ENCODE results near the gene ASIC3.
"Not testable (repeated sequence)": the region's sequence is repeated elsewhere in the genome, so short reads cannot be mapped to it uniquely, and the experiment has no call there.

The ASIC3 gene

DNA sequence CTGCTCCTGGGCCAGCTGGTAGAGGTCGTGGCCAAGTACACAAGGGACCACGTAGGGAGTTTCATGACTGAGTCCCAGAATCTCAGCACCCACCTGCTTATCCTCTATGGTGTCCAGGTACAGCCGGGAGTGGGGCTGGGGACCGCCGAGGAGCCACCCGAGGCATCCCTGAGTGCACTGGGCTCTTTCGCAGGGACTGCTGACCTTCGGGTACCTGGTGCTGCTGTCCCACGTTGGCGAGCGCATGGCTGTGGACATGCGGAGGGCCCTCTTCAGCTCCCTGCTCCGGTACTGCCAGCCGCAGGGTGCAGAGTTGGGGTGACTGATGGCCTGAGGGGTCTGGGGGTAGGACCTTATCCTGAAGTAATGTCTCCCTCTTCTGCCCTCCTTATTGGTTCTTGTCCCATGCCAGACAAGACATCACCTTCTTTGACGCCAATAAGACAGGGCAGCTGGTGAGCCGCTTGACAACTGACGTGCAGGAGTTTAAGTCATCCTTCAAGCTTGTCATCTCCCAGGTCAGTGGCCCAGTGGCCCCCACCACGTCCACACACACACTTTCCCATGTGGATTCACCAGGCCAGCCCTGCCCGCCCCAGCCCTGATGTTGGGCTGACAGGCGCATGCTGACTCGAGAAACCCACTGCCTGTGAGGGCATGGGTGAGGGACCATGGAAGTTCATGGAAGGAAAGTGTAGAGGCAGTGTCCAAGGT, 13.9 kb upstream of the ASIC3 start:
- no peak for DNase-seq

DNA sequence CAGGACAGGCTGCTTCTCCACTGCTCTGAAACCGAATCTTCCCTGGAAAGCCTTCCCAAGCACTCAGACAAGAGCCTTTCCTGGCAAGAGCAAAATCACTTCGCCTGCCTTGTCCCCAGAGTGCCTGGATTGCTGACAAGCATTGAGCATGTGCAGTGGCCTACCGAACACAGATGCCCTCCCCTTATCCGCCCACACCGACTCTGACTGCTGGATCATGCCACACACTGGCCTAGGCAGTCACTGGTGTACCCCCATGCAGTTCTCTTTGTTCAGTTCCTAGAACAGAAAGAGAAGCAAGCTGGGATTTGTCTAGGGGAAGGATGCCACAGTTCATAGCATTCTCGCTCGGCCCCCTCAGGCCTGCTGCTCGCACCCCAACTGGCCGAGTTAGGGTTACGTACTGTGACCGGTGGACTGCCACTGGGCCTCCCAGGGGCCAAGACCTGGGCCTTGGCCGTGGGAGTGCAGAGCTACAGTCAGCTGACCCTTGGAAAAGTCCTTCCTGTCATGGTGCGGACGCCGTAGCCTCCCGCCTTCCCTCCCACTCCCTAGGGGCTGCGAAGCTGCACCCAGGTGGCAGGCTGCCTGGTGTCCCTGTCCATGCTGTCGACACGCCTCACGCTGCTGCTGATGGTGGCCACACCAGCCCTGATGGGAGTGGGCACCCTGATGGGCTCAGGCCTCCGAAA, 13.2 kb upstream of the ASIC3 start:
- DNase-seq, result no peak

DNA sequence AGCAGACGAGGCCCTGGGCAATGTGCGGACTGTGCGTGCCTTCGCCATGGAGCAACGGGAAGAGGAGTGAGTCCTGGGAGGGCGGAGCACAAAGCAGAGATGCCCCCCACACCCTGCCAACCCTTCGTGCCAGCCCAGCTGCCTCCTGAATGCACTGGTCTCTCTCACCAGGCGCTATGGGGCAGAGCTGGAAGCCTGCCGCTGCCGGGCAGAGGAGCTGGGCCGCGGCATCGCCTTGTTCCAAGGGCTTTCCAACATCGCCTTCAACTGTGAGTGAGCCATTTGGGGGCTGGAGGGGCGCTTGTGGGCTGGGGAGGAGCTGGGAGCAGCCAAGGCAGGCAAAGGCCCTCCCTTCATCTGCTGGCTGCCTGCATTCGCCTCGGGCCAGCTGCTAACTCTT, 12.4 kb upstream of the ASIC3 start:
- no peak for DNase-seq

DNA sequence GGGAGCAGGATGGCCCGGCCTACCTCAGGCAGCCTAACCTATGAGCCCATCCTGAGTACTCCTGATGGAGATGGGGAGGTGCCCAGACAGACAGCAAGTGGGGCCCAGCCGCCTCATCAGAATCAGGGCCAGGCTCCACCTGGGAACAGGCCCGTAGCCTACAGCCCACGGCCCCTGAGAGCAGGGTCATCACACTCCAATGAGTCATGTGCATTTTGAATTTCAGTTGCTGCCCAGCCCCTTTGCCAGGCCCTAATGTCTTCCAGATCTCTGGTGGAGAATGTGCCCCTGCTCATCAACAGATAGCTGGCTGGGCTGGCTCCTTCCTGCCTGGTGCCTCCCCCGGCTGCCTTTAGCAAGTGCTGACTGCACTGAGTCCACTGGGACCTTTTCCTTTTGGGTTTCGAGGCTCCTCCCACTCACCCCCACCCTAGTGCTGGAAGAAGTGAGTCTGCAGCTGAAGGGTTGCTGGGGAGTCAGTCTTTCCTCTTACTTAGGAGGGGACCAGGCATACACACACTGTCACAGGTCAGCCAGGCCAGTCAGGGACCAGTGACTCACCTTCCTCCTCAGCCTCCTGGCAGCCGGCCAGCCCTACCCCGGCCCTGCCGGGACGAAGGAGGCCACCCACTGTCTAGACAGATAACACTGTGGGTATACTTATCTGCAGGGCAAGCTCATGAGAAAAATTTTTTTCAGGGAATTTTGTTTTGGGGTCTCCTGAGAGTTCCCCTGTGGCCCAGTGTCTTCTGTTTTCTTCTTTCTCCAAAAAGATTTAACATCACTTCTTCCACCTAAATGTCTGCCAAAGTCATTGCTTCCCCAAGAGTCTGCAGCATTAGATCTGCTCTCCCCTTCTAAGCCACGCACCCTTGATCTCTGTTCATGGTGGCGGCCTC, 9.1 kb upstream of the ASIC3 start:
- no peak for DNase-seq

DNA sequence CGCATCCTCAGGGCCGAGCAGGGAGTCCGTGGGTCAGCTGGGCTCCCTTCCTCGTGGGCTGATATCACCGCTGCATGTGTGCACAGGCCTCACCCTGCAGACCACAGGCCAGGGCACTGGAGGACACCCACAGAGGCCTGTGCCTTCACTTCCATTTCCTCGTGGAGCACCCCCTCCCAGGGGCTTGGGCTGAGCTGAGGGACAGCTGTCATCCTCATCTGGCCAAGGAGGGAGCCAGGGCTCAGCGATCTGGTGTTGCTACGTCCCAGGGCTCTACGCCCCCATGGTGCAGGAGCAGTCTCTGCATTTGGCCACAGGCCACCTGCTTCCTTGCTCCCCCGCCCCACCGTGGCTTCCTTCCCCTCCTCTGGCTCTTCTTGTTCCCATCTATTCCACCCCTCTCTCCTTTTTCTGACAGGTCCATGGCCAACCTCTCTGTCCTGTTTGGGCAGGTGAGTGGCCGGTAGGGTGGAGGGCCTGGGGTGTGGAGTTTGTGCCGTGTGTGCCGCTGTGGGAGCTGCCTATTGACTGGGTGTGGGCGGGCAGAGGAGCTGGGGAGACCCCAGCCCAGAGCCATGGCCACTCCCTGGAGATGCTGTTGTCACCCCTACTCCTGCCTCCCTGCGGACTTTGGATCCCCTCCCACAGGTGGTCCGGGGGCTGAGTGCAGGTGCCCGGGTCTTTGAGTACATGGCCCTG, 8.3 kb upstream of the ASIC3 start:
- no peak for DNase-seq

DNA sequence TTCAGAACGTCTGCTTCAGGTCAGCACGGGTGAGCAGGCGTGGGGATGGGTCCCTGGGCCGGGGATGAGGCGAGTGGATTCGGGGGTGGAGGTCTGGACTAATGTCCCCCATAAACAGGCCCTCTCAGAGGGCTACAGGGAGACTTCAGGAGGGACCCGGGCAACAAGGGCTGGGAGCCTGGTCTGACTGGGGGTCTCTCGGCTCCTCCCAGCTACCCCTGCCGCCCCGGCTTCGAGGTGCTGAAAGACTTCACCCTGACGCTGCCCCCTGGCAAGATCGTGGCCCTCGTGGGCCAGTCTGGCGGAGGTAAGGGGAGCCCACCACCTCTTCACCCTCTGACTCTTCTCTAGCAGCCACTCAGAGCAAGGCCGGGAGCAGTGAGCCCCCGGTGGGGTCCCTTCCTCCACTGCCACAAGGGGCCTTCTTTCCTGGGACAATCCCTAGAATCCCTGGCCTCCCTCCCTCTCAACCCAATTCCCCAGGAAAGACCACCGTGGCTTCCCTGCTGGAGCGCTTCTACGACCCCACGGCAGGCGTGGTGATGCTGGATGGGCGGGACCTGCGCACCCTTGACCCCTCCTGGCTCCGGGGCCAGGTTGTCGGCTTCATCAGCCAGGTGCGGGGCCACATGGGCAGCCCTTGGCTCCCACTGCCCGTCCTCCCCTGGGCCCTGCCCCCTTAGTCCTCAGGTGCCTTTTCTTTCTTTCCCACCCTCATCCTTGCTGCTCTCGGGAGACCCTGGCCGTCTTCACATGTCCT, 7.5 kb upstream of the ASIC3 start:
- no peak for DNase-seq

DNA sequence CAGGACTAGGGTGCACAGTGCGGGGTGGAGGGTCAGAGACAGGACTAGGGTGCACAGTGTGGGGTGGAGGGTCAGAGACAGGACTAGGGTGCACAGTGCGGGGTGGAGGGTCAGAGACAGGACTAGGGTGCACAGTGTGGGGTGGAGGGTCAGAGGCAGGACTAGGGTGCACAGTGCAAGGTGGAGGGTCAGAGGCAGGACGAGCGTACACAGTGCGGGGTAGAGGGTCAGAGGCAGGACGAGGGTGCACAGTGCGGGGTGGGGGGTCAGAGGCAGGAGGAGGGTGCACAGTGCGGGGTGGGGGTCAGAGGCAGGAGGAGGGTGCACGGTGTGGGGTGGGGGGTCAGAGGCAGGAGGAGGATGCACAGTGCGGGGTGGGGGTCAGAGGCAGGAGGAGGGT, 4.9 kb upstream of the ASIC3 start:
- DNase-seq, result not testable (repeated sequence)

DNA sequence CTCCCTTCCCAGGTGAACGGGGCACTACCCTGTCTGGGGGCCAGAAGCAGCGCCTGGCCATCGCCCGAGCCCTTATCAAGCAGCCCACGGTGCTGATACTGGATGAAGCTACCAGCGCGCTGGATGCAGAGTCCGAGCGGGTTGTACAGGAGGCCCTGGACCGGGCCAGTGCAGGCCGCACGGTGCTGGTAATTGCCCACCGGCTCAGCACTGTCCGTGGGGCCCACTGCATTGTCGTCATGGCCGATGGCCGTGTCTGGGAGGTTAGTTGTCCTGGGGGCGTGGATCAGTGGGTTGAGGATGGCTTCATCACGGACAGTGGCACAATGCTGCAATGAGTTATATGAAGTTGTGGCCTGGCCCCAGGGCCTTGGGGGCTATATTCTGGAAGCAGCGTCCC, 4.4 kb upstream of the ASIC3 start:
- no peak for DNase-seq

DNA sequence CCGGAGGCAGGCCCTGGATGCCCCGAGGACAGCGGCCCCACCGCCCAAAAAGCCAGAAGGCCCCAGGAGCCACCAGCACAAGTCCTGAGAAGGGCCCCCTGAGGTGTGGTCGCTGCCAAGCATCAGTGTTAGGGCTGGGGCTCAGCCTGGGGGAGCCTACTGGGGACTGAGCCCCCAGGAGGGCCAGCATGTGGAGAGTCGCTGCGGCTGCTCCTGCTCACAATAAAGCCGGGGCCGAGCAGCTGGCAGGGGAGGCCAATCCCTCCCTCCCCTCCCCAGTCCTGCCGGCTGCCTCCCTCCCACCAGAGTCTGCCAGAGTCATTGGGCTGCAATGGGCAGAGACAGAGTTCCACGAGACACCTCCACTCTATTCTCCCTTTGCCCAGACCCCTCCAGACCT, 3.1 kb upstream of the ASIC3 start:
- no peak for DNase-seq

DNA sequence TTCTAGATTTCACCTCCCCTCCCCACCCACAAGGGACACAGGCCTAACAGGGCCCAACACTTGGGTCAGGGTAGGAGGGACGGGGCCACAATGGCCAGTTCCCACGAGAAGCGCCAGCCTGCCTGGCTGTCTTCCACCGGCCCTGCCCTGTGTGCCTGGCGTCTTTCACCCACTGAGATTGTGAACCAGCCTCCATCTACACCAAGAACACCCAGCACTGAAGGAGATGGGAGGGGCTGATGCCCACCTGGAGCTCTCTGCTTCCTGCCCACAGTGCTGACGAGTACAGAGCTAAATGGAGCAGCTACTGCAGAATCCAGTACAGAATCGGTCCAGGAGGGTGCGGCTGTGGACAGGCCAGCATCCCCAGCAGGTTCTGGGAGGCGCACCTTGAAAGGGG, 2.4 kb upstream of the ASIC3 start:
- DNase-seq, result no peak

DNA sequence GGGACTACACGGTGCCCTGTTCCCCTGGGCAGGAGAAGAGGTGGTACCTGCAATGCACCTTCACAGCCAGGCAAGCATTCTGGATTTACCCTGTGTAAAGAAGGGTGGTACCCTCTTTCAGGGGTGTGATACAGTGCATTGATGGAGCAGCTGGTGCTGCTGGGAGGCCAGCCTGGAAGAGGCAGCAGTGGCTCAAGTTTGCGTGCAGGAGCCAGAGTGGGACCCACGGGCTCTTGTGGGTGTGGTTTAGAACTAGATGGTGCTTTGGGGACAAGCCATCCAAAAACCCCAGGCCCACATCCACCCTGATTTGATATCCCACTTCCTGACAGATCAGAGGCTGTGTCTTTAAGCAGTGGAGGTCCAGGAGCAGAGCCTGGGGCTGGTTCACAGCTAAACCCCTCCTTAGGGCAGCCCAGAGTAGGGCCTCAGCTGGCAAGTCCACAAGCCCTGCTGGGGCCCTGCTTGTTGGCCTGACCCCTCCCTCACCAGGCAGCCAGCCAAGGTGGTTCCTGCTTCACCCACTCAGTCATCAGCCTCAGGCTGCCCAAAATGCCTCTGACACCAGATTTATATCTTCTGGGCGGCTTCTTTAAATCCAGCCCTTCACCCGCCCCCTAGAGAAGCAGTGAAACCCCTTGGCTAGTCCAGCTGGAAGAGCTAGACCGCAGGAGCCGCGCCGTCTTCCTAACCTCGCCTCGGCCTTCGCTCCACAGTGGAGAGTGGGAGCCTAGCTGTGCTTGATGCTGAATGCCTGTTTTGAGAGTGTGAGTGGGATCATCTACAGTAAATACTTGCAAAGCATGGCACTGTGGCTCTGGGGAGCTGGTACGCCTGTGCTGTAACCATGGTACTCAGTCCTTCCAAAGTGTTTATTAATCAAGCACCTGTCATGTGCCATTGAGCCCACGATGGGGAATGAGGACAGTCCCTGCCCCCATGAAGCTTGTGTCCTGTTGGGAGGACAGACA, 1.4 kb upstream of the ASIC3 start:
- DNase-seq, result peak; percentile 44

DNA sequence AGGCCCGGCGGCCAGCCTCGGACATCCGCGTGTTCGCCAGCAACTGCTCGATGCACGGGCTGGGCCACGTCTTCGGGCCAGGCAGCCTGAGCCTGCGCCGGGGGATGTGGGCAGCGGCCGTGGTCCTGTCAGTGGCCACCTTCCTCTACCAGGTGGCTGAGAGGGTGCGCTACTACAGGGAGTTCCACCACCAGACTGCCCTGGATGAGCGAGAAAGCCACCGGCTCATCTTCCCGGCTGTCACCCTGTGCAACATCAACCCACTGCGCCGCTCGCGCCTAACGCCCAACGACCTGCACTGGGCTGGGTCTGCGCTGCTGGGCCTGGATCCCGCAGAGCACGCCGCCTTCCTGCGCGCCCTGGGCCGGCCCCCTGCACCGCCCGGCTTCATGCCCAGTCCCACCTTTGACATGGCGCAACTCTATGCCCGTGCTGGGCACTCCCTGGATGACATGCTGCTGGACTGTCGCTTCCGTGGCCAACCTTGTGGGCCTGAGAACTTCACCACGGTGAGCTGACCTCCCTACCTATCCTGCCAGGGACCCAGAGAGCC, 656 bp downstream of the ASIC3 start:
- DNase-seq, result no peak

DNA sequence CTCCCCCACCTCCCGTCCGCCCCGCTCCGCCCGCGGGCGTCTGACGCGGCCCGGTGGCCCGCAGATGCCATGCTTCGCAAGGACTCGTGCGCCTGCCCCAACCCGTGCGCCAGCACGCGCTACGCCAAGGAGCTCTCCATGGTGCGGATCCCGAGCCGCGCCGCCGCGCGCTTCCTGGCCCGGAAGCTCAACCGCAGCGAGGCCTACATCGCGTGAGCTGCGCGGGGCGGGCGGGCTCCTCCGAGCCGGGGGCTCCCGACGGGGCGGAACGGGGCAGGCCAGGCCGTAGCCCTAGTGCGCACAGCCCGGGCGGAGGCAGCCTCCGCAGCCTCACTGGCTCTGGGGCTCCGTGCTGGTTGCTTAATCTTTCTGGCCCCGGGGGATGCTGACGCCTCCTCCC, 2.8 kb downstream of the ASIC3 start:
- DNase-seq, result no peak

DNA sequence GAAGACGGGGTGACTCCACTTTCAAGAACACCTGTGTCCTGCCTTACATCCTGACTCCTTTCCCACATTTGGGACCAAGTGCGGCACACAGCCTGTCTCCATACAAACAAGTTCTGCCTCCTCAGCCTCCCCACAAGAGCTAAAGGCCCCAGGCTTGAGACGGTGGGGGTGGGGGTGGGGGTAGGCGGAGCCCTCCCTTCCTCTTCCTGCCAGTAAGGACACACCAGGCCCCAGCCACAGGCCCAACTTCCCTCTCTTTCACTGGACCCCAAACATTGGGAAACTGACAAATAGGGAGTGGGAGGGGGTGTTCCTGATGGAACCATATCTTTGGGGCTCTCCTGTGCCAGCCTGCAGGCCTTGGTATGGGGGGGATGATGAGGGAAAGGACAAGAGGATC, 4.8 kb downstream of the ASIC3 start:
- DNase-seq, result no peak

DNA sequence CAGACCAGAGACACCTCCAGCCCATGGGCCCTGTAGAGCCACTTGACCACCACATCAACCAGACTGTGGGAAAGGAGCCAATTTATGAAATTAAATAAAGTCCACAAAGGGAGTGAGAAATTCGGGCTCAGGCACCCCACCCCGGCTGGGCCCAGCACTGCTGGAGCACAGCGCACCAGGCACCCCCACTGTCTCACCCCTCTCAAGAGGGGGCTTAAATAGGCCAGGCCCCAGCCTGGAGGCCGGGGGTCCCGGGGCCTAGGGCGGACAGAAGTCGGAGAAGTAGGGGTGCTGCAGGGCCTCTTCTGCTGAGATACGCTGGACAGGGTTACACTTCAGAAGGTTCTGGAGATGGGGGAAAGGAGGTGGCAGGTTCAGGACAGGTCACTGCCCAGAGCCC, 5.4 kb downstream of the ASIC3 start:
- no peak for DNase-seq

DNA sequence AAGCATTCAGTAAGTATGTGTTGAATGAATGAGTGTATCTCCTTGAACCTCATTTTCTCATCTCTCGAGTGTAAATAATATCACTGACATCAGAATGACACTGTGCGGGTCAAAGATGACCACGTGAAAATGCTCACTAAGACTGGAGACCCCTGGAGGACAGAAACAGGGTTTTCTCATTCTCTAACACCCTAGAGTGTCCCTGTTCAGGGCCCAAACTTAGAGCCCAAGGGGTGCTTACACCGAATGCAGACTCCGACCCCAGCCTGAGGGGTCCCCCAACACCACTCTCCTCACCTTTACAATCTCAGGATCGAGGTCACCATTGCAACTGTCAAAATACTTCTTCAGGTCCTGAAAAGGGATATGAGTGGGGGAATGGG, 7.9 kb downstream of the ASIC3 start:
- DNase-seq, result no peak

DNA sequence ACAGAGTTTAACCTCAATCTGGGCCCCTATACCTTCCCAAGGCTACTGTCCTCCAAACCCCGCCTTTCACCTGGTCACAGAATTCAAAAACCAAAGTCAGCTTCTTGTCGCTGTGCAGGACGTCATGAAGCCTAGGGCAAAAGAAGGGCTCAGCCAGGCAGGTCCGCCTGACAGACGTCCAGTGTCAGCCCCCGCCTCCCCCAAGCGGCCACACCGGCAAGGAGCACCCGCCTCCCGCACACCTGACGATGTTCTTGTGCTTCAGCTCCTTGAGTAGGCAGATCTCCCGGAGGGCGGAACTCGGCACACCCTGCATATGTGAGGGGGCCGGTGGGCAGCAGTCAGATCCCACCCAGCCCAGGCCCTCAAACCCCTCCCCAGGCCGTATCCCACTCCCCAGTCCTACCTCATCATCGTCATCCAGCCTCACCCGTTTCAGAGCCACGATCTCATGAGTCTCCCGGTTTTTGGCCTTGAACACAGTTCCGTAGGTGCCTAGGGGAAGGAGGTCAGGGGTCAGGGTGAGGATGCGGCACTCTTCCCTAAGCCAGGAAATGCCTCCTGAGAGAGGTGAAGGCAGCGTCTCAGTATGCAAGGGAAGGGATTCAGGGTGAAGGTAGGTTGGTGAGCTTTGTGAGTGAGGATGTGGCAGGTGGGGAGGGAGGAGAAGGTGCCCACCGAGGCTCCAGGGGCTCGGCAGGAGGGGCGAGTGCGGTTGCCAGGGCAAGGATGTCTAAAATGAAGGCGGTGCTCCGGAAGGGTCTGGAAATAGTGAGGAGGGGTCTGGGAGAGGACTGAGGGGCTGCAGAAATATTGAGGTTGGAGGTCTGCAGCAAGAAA, 8.6 kb downstream of the ASIC3 start:
- DNase-seq, result no peak

DNA sequence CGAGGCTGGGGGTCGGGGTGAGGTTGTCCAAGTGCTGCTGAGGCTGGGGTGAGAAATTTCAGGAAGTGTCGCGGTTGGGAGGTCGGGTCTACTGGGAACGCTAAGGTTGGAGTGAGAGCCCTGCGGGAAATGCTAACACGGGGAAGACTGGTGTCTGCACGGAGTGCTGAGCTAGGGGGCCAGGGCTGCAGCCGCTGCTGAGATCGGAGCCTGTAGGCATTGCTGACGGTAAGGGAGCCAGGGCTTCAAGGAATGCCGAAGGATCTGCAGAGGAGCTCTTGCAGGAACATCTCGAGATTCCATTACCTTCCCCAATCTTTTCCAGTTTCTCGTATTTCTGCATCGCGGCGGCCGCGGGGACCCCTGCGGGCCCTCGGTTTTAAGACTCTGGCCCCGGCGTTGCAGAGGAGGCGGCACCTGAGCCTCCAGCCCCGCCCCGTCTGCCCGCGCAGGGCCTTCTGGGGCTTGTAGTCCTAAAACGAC, 9.2 kb downstream of the ASIC3 start, which contains the start of gene CDK5:
Gene CDK5 (minus strand): TSS at position 392 of the 483 bp plus-strand sequence. CDS start 49 bp downstream, at position 343.
- DNase-seq, result peak; percentile 62

DNA sequence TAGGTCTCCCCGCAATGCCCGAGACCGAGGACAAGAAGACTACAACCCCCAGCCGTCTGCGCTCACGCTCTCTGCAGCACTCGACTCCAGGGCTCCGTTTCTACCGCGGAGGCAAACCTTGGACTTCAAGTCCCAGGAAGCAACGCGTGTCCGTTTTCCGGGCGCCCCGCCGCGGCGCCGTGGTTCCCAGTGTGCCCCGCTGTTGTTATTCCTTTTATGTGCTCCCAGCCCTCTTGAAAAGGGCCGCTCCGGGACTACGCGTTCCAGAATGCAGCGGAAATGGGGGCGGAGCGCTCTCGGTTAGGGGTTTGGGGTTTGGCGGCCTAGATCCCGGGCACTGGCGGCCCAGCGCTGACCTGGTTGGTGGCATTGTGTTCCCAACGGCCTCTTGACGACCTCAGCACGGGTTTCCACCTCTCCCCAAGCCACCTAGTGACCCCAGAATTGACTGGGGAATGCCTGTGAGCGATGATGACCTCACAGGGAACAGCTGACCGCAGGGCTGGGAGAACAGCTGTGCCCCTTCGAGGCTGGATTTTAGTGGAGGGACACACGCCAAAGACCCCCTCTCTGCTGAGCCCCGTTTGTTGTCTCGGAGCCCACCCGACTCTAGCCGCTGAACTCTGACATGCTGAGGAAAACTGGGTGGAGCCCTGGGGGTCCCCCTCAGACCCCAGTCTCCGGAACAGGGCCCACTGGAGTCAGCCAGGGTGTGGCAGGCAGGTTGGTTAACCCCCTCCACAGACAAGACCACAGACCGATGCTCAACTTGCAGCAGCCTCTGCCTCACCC, 9.9 kb downstream of the ASIC3 start:
- peak; percentile 99 for DNase-seq
